ENCODE data around the gene CBX5. TPM values are rescaled to one million over a fixed set of nuclear protein-coding genes. Genes with fewer than 3 reads are reported as not detected.
A peak's percentile ranks its signal among the peaks of the same experiment; 100 is the strongest.

CBX5 gene
- total RNA-seq, 1 donor from 2014 or later, result 288 TPM

- DNase-seq (ENCODE audit: low spot score), result no peak
- Histone ChIP-seq H3K4me3 (no peak overlapping the region), H3K4me1 (no peaks in the 10 kb centered on the region), H3K9ac (no peak overlapping the region), H3K4me2 (no peak overlapping the region), H3K27ac (no peak overlapping the region), H3K36me3 (peaks cover 21% of the 10 kb centered on the region), H3K9me3 (ENCODE audit: low read depth) (no peaks in the 10 kb centered on the region), H4K20me1 (ENCODE audit: low read depth) (peaks cover 38% of the 10 kb centered on the region), H3K79me2 (ENCODE audit: low read depth) (peaks cover 45% of the 10 kb centered on the region), H2AFZ (replicated peaks) (no peak overlapping the region), H3F3A (ENCODE audit: low read depth) (peaks cover 46% of the 10 kb centered on the region), H3K27me3 (no peaks in the 10 kb centered on the region)
- H3K27me3 Mint-ChIP-seq (ENCODE audit: insufficient read depth, low read depth), result peaks cover 4% of the 10 kb centered on the region
- H3K9me3 Mint-ChIP-seq, result no peaks in the 10 kb centered on the region
- H3K4me3 Mint-ChIP-seq, result no peak overlapping the region
- TF ChIP-seq EZH2 (IDR thresholded peaks at IDR 0.05), result no peak
- TF ChIP-seq EZH2phosphoT487 (IDR thresholded peaks at IDR 0.05), result no peak
- H3K4me1 Mint-ChIP-seq, result no peaks in the 10 kb centered on the region
- H3K27ac Mint-ChIP-seq, result no peak overlapping the region
- peaks cover 34% of the 10 kb centered on the region for H3K36me3 Mint-ChIP-seq
These were observed 38.8 kb downstream of the CBX5 start for GRCh38 chr12:54240971-54241588.

- Histone ChIP-seq H3K27me3 (no peaks in the 10 kb centered on the region), H3K4me2 (no peak overlapping the region), H2AFZ (replicated peaks) (no peak overlapping the region), H3K4me1 (no peaks in the 10 kb centered on the region), H3K9me3 (ENCODE audit: low read depth) (no peaks in the 10 kb centered on the region), H4K20me1 (ENCODE audit: low read depth) (peaks cover 38% of the 10 kb centered on the region), H3K9ac (no peak overlapping the region), H3K27ac (peak overlapping the region; percentile 66), H3K4me3 (no peak overlapping the region), H3K79me2 (ENCODE audit: low read depth) (peaks cover 38% of the 10 kb centered on the region), H3F3A (ENCODE audit: low read depth) (peaks cover 46% of the 10 kb centered on the region), H3K36me3 (peaks cover 21% of the 10 kb centered on the region)
- no peak for TF ChIP-seq CTCF (IDR thresholded peaks at IDR 0.05)
- no peak for TF ChIP-seq EZH2phosphoT487 (IDR thresholded peaks at IDR 0.05)
- no peak for TF ChIP-seq EZH2 (IDR thresholded peaks at IDR 0.05)
- Mint-ChIP-seq H3K36me3 (peaks cover 36% of the 10 kb centered on the region), H3K9me3 (no peaks in the 10 kb centered on the region), H3K4me1 (no peaks in the 10 kb centered on the region), H3K27me3 (ENCODE audit: insufficient read depth, low read depth) (peaks cover 4% of the 10 kb centered on the region), H3K27ac (no peak overlapping the region), H3K4me3 (no peak overlapping the region)
- no peak for DNase-seq (ENCODE audit: low spot score)
These were observed 39.8 kb downstream of the CBX5 start for GRCh38 chr12:54240129-54240528.

GRCh38 chr12:54239620-54240019, 40.3 kb downstream of the CBX5 start:
- H3K27ac ChIP-seq, result peak overlapping the region; percentile 66
- no peak for DNase-seq (ENCODE audit: low spot score)
- H3K9ac ChIP-seq, result no peak overlapping the region
- H3F3A ChIP-seq (ENCODE audit: low read depth), result peaks cover 51% of the 10 kb centered on the region
- H4K20me1 ChIP-seq (ENCODE audit: low read depth), result peaks cover 36% of the 10 kb centered on the region
- H3K27me3 ChIP-seq, result no peaks in the 10 kb centered on the region
- Mint-ChIP-seq H3K36me3 (peaks cover 38% of the 10 kb centered on the region), H3K4me1 (no peaks in the 10 kb centered on the region), H3K9me3 (no peaks in the 10 kb centered on the region), H3K27me3 (ENCODE audit: insufficient read depth, low read depth) (peaks cover 4% of the 10 kb centered on the region), H3K4me3 (no peak overlapping the region), H3K27ac (no peak overlapping the region)
- H3K4me3 ChIP-seq, result no peak overlapping the region
- peaks cover 19% of the 10 kb centered on the region for H3K36me3 ChIP-seq
- H3K79me2 ChIP-seq (ENCODE audit: low read depth), result peaks cover 33% of the 10 kb centered on the region
- H3K4me1 ChIP-seq, result no peaks in the 10 kb centered on the region
- H3K9me3 ChIP-seq (ENCODE audit: low read depth), result no peaks in the 10 kb centered on the region
- H2AFZ ChIP-seq (replicated peaks), result no peak overlapping the region
- no peak overlapping the region for H3K4me2 ChIP-seq
- TF ChIP-seq CTCF (IDR thresholded peaks at IDR 0.05) (no peak), EZH2 (IDR thresholded peaks at IDR 0.05) (no peak), EZH2phosphoT487 (IDR thresholded peaks at IDR 0.05) (no peak)

GRCh38 chr12:54238531-54238930, 41.4 kb downstream of the CBX5 start:
- no peaks in the 10 kb centered on the region for H3K4me1 ChIP-seq
- no peak overlapping the region for H3K4me3 ChIP-seq
- H3F3A ChIP-seq (ENCODE audit: low read depth), result peaks cover 56% of the 10 kb centered on the region
- no peak overlapping the region for H2AFZ ChIP-seq (replicated peaks)
- Mint-ChIP-seq H3K36me3 (peaks cover 39% of the 10 kb centered on the region), H3K4me1 (no peaks in the 10 kb centered on the region), H3K4me3 (no peak overlapping the region), H3K9me3 (no peaks in the 10 kb centered on the region), H3K27ac (no peak overlapping the region), H3K27me3 (ENCODE audit: insufficient read depth, low read depth) (peaks cover 2% of the 10 kb centered on the region)
- H3K36me3 ChIP-seq, result peaks cover 17% of the 10 kb centered on the region
- H3K27ac ChIP-seq, result peak overlapping the region; percentile 66
- TF ChIP-seq CTCF (IDR thresholded peaks at IDR 0.05) (no peak), EZH2phosphoT487 (IDR thresholded peaks at IDR 0.05) (no peak), EZH2 (IDR thresholded peaks at IDR 0.05) (no peak)
- H3K9me3 ChIP-seq (ENCODE audit: low read depth), result no peaks in the 10 kb centered on the region
- no peak overlapping the region for H3K4me2 ChIP-seq
- no peaks in the 10 kb centered on the region for H3K27me3 ChIP-seq
- DNase-seq (ENCODE audit: low spot score), result no peak
- H3K9ac ChIP-seq, result no peak overlapping the region
- peaks cover 22% of the 10 kb centered on the region for H3K79me2 ChIP-seq (ENCODE audit: low read depth)
- peaks cover 32% of the 10 kb centered on the region for H4K20me1 ChIP-seq (ENCODE audit: low read depth)

Measured in neural progenitor cell (in vitro differentiated cells).